NCI-H2029 (cell line): ENCODE measurements around the gene PAN2.
A peak's percentile ranks its signal among the peaks of the same experiment; 100 is the strongest.
"Not testable (repeated sequence)": the region's sequence is repeated elsewhere in the genome, so short reads cannot be mapped to it uniquely, and the experiment has no call there.

Experiments used
- DNase-seq: peaks from one replicate; lab custom pipeline; 2025; lab: John Stamatoyannopoulos, UW

The PAN2 gene

DNA sequence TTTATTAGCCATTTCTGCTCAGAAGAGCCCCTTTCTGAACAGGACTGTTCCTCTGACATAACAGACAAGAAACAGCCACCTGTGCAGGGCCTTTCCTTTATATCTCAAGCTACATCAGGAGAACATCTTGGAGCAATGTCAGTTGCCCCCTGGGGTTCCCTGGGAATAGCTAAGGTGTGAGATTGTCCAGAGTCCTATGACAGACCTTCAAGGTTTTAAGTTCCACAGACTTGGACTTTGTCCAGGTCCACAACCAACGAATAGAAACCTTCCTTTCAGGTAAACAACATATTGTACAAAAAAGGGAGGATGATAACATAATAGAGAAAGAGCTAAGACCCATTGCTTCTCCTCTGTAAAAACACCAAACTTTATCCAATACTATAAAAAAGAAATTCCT is 7.8 kb upstream of the PAN2 start:
- DNase-seq, result no peak

DNA sequence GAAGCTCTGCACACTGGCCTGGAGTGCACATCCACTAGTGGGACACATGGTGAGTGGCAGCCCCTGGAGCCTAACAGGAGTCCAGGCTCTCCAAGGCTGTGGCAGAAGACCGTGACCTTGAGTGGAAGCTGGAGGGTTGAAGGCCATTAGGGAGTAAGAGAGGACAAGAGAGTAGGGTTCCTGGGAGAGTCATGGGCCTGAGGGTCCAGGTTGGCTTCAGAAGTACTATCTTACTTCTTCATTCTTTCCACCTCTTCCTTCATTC is 5.3 kb upstream of the PAN2 start:
- DNase-seq, result no peak

DNA sequence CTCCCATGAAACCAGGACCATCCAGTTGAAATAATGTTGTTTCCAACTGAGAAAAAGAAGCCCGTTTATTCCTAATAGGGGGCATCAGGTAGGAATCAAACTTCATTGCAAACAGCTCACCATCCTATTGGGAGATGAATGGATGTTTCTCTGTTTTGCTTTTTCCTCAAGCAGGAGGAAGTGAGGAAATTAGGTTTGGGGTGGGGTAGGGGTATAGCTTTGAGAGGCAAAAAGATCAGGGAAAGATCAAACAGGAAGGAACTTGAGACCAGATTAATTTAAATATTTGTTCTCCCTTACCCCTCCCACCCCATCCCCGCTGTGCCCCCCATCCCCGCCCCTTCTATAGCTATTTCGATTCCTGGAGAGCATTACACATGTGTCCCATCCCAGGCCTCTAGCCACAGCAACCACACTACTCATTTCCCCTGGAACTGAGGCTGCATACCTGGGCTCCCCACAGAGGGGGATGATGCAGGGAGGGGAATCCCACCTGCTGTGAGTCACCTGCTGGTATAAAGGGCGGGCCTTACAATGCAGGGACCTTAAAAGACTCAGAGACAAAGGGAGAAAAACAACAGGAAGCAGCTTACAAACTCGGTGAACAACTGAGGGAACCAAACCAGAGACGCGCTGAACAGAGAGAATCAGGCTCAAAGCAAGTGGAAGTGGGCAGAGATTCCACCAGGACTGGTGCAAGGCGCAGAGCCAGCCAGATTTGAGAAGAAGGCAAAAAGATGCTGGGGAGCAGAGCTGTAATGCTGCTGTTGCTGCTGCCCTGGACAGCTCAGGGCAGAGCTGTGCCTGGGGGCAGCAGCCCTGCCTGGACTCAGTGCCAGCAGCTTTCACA is 4.7 kb upstream of the PAN2 start, which contains the start of gene IL23A:
IL23A (plus strand) TSS at position 577 of the 850 bp plus-strand sequence; CDS start at position 738, 161 bp downstream.
- no peak for DNase-seq

DNA sequence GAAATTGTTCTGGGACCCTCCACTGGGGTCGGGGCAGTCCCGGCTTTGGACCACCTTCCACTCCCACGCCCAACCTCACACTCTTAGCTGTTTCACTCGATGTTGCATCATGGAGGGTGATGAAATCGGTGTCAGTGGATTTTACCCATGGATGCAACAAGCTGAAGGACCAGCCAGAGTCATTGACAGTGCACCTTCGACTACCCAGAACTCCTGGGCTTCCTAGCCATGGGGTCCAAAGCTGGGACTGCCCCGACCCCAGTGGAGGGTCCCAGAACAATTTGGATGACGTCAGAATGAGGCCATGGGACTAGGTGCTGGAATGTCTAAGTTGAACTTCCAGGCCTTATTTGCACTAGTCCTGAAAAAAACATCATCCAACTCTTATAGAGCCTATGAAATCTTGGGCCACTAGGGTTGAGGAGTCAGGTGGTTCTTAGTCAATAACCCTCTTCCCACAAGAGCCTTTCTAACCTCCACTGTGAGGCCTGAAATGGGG is 4.0 kb upstream of the PAN2 start:
- no peak for DNase-seq

DNA sequence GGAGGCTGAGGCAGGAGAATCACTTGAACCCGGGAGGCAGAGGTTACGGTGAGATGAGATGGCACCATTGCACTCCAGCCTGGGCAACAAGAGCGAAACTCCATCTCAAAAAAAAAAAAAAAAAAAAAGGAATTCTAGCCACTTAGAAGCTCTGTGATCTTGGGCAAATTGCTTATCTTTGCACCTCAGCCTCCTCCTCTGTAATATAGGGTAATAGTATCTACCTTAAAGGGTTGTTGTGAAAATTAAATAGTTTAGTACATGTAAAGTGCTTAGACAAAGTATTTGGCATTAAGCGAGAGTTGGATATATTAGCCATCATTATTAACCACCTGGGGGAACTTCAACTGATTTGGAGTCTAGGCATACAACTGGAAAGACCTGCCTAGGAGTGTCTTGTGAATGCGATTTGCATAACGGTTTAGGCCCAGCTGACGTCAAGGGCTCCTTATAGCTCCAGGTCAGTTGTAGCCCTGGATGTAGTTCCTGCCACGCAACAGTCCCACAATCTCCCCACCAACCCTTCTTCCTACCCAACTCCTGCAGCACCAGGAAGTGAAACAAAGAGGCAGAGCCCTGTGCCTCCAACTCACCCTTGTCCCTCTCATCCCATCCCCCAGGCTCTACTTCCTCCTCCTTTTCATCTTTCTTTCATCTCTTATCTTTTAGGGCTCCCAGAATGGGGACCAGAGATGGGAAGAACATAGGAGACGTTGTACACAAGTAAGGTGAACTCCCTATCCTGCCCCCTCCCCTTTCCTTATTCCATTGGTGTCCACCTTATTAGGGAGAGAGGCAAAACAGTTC is 2.8 kb upstream of the PAN2 start:
- no peak for DNase-seq

DNA sequence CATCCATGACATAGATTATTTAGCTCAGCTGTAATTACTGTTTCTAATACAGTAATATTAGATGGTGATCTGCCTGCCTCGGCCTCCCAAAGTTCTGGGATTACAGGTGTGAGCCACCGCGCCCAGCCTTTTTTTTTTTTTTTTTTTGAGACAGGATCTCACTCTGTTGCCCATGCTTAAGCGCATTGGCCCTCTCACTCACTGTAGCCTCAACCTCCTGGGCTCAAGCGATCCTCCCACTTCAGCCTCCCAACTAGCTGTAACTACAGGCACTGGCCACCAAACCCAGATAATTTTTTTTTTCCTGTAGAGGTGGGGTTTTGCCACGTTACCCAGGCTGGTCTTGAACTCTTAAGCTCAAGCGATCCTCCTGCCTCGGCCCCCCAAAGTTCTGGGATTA is 1.7 kb upstream of the PAN2 start:
- not testable (repeated sequence) for DNase-seq

DNA sequence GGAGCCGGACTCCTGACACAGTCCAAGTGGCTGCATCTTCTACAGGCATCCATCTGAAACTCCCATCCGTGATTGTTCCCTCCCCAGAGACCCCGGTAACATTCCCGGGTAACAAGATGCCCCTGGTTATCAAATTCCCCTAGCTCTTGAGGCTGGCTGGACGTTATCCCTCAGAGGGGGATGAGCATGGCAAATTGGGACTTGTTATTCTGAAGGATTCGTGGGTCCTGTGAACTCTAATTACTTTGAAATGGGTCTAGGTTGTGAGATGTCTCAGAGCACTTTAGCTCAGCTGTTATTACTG is 642 bp upstream of the PAN2 start:
- no peak for DNase-seq

DNA sequence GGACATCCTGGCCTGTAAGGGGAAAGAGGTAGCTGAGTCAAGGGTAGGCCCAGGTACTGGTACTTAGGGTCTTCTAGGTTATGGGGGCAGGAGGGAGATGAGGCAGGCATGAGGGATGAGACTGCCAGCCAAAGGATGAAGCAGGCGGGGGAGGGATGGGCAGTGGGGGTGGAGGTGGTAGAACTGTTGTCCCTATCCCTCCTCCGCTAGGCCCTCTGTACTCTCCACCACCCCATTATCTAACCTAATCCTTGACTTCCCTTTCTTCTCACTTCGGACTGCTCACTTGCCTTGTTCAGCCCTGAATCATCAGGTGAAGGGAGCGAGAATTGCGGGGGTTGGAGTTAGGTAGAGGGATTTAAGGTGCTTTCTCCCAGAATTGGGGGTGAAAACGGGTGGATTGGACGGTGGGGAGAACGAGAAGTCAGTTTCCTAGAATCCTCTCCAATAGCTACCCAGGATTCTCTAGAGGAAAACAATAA is 562 bp downstream of the PAN2 start:
- DNase-seq, result no peak

DNA sequence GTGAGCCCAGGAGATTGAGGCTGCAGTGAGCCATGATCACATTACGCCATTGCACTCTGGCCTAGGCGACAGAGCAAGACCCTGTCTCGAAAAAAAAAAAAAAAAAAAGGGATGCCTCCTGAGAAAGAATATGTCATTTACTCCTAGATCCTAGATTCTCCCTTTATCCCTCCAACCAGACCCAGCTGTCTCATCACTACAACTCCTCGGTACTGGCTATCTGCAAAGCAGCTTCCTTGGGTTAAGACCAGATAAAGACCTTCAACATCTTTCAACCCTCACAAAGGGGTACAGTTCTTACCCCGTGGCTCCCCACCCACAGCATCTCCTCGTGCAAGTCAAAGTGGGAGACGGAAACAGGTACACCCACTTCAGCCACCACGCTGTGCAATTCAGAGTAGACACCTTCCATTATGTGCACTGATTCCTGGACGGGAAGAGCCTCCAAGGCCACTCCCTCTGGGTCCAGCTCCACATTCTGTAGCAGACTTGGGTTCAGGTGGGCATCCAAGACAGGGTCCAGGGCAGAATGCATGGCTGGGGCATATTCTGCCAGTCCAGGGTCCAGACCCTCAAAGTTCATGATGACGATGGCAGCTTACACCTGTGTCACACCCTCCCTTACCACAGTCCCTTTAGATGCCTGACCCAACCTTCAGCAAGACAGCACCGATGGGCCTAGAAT is 1.1 kb downstream of the PAN2 start:
- DNase-seq, result no peak

DNA sequence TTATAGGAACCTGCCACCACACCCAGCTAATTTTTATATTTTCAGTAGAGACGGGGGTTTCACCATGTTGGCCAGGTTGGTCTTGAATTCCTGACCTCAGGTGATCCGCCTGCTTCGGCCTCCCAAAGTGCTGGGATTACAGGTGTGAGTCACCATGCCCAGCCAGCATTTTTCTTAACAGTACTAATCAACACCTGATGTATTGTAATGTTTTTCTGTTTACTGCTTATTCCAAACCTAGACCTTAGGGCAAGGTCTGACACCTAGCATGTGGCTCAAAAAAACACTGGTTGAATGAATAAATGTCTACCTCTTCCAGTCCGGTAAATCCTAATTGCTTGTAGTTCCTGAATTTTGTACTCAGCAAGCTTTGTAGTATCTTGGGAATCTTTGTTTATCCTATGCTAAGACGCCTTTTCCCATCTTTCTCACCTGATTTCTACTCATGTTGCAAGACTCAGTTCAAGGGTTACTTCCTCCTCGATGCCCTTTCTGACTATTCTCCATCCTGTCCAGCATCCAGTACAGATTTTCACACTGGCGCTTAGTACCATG is 2.8 kb downstream of the PAN2 start:
- no peak for DNase-seq

DNA sequence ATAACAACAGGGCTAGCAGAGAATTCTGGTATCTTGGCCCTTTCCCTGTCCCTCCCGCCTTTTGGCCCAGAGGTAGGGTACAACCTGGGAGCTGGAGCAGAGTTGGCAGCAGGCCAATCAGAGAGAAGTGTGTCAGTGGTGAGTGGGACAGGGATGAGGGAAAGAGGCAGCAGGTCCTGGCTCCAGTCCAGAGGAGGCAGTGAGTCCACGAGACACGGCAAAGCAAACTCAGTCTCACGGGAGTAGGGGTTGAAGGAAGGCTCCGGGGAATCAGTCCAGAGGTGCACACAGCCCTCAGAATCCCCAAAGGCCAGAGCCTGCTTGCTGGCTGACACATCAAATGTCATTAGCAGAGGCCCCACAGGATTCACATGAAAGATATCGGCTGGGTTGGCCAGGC is 7.3 kb downstream of the PAN2 start:
- DNase-seq, result peak; percentile 9

DNA sequence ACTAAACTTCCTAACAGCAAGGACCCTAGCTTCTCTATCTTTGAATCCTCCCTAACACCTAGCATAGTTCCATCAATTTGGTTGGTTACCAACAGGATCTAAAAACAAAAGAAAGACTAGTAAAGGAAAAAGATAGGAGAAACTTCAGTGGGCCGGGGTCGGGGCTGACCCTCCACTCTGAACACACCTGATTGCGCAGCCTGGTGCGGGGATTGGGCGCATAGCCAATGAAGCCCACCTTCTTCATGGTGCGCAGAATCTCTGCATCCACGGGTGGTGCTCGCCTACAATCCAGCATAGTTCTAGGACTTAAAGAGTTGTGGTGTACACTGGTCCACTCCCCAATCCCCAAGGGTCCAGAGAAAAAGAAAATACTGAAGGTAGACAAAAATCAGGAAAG is 7.7 kb downstream of the PAN2 start:
- no peak for DNase-seq

DNA sequence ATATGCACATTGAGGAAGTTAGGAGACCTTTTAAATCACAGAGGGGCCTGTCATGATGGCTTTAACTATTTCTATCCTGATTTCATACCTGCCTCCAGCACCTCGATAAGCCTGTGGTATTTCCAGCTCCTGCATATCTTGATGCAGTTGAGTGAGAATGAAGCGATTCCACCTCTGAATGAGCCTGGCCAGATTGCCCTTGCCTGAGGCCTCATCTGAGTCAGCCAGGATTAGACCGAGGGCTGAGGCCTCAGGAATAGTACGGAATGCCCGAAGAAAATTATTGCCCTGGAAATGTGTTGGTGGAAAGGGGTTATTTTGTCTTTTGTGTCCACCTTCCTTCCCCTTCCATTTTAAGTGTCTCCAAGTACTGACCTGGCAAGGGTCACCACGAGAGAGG is 9.6 kb downstream of the PAN2 start:
- no peak for DNase-seq

DNA sequence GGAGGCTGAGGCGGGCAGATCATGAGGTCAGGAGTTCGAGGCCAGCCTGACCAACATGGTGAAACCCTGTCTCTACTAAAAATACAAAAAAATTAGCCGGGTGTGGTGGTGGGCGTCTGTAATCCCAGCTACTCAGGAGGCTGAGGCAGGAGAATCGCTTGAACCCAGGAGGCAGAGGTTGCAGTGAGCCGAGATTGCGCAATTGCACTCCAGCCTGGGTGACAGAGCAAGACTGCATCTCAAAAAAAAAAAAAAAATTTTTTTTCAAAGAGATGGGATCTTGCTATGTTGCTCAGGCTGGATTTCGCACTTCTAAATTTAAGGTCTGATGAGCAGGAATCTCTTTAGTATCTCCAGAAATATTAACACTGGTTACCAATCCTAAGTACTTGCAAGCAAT is 12.2 kb downstream of the PAN2 start:
- DNase-seq, result not testable (repeated sequence)

DNA sequence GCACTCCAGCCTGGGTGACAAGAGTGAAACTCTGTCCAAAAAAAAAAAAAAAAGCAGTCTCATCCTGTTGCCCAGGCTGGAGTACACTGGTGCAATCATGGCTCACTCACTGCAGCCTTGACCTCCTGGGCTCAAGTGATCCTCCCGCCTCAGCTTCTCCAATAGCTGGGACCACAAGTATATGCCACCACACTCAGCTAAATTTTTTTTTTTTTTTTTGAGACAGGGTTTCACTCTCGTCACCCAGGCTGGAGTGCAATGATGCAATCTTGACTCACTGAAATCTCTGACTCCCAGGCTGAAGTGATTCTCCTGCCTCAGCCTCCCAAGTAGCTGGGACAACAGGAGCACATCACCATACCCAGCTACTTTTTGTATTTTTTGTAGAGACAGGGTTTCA is 12.8 kb downstream of the PAN2 start:
- DNase-seq, result no peak

DNA sequence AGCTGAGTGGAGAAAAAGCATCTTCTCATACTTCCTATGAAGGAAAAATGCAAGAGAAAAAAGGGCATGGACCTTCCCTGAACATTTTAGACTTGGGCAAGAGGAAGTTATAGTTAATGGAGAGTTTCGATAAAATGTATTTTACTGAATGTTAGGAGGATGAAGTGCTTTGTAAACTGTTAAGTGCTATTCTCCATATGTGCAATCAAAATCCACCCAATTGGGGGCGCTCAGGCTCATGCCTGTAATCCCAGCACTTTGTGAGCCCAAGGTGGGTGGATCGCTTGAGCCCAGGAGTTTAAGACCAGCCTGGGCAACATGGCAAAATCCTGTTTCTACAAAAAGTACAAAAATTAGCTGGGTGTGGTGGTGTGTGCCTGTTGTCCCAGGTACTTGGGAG is 16.1 kb downstream of the PAN2 start:
- no peak for DNase-seq

DNA sequence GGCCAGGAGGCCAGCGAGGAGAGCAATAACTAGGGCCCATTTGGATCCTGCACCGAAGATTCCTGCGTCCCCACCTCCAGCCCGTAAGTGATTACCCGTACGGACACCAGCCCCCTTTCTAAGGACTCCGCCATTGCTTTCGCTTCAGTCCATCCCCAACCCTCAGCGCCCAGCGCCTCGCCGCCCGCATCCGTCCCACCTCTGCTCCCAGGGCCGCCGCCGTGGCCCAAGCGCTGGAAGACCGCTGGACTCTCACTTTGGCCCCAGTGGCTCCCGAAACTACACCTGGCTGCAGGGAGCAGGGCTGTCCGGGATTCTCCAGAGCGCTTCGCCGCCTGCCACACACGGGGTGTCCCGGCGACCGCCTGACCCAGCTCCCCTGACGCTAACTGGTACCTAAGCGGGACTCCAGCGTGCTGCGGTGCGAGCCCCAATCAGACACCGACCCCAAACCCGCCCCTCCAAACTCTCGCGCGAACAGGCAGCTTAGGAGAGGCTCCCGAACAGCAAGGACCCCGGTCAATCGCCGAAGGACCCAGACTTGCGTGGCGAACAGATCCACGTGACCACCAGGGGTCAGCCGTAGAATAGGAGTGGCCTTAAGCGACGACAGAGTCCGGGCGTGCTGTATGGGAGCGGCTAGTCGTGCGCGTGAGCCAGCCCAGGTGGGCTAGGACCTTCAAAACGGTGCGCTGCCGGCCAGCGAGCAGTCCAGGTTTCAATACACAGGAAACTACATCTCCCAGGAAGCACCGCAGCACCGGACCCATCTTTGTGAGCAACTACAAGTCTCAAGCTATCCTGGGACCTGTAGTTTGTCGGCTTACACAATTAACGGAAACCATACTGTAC is 18.0 kb downstream of the PAN2 start, which contains the start of gene CNPY2:
CNPY2 (minus strand) TSS at position 367 of the 852 bp plus-strand sequence. CDS start 771 bp downstream, outside the sequence.
- peak; percentile 96 for DNase-seq

DNA sequence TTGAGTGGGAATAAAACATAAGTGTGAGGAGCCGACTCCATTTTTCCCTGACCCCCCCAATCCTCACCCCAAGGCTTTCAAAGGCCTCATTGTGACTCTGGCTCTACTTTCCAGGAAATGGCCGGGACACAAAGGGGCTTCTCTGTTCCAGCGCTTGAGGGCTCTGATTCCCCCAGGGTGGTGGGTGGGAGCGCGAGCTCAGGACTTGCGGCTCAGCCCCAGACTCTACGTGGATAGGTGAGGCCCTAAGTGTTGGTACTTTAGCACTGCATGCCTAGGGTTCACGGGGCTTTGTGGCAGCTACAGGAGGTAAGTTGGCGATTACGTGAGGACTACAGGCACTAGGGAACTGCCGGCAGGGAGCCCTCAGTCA is 18.6 kb downstream of the PAN2 start:
- DNase-seq, result no peak

DNA sequence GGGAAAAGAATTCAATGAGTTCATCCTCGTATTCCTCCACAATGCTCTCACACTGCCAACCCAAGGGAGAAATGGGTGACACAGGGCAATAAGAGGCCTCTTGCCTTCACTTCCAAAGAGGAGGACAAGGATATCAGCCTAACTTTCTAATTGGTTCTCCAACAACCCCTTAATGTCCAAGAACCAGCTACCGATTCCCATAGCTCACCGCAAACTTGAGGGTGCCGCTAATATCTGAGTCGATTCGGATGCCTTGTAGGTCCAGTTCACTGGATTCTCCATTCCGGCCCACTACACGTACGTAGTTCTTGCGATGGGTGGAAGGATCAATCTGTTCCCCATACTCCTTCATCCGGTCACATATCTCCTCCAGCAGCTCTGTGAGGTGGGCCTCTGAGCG is 22.8 kb downstream of the PAN2 start:
- no peak for DNase-seq

DNA sequence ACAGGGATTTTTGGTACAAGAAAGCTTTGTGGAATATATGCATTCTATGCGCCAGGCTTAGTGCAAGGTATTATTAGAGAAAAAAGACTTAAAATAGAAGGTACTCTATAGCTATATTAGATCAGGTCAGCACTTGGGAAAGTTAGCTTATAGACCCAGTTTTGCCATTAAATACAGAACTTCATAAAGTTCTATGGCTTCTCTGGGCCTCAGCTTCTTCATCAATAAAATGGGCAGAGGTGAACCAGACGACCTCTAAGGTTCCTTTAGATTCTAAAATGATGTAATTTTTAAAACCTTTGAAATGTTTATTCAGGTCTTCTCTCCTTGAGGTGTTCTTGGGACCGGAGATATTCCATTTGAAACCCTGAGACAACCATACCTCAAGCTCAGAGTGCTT is 25.1 kb downstream of the PAN2 start:
- no peak for DNase-seq

DNA sequence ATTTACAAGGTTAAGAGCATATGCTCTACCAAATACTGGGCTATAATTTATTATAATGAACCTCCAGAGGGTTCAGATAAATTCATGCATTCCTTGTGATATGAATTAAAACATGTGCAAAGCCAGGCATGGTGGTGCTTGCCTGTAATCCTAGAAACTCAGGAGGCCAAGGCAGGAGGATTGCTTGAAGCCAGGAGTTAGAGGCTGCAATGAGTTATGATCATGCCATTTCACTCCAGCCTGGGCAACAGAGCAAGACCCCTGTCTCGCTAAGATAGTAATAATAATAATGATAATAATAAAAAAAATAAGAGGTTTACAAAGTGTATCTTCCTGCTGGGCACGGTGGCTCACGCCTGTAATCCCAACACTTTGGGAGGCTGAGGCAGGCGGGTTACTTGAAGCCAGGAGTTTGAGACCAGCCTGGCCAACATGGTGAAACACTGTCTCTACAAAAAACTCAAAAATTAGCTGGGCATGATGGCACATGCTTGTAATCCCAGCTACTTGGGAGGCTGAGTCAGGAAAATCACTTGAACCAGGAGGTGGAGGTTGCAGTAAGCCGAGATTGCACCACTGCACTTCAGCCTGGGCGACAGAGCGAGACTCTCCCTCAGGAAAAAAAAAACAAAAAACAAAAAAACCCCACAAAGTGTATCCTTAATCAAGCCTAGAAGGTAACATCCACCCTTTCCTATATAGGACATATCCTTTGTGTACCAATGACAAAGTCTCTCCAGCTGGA is 26.4 kb downstream of the PAN2 start:
- no peak for DNase-seq
